Ectodermal cell (in vitro differentiated cells): ENCODE results near the gene C5orf46.

Experiments used
- H3K27ac ChIP-seq: 2 replicates; pipeline ENCODE4 v1.7.0; 2013; ENCODE audit warnings: mild to moderate bottlenecking, low read depth, low read length; ENCODE audit not compliant: insufficient read depth, poor library complexity, severe bottlenecking
- H3K27me3 ChIP-seq: 2 replicates; pipeline ENCODE4 v1.7.0; 2013; ENCODE audit warnings: mild to moderate bottlenecking, low read length; ENCODE audit not compliant: insufficient read depth, control insufficient read depth, poor library complexity, severe bottlenecking
- H3K36me3 ChIP-seq: one replicate; pipeline ENCODE4 v1.7.0; 2013; ENCODE audit warnings: low read length; ENCODE audit not compliant: control insufficient read depth, insufficient read depth
- H3K4me1 ChIP-seq: one replicate; pipeline ENCODE4 v1.7.0; 2013; ENCODE audit warnings: low read length; ENCODE audit not compliant: control insufficient read depth, insufficient read depth
- H3K4me3 ChIP-seq: 2 replicates; pipeline ENCODE4 v1.7.0; 2013; ENCODE audit warnings: low read depth, low read length, control low read depth; ENCODE audit not compliant: insufficient read depth
- H3K9me3 ChIP-seq: 2 replicates; pipeline ENCODE4 v1.7.0; 2013; ENCODE audit warnings: mild to moderate bottlenecking, low read length, moderate library complexity; ENCODE audit not compliant: control insufficient read depth
- WGBS, 2 experiments: methylation state at CpG; one replicate each; pipeline ENCODE4 v1.1.7; 2013; ENCODE audit warnings: missing lambda C conversion rate in 2 of 2; 5-methylcytosine and 5-hydroxymethylcytosine counted together

Gene C5orf46

GRCh38 chr5:147849226-147849625, 57.1 kb downstream of the C5orf46 start:
- Histone ChIP-seq H3K9me3 (no peaks in the 10 kb centered on the region), H3K4me1 (no peaks in the 10 kb centered on the region), H3K36me3 (no peaks in the 10 kb centered on the region), H3K27ac (no peak overlapping the region), H3K4me3 (no peak overlapping the region), H3K27me3 (no peaks in the 10 kb centered on the region)
- WGBS, 2 experiments: 88 to 90% methylated on average over 2 of the region's 2 CpGs

- WGBS, 2 experiments: 94 to 95% methylated on average over 4 of the region's 4 CpGs
- H3K36me3 ChIP-seq: no peaks in the 10 kb centered on the region
- H3K9me3 ChIP-seq: no peaks in the 10 kb centered on the region
- no peaks in the 10 kb centered on the region for H3K27me3 ChIP-seq
- H3K4me3 ChIP-seq: no peak overlapping the region
- no peaks in the 10 kb centered on the region for H3K4me1 ChIP-seq
- no peak overlapping the region for H3K27ac ChIP-seq
Observed at GRCh38 chr5:147845618-147846017, 60.7 kb downstream of the C5orf46 start.

GRCh38 chr5:147844846-147845245, 61.5 kb downstream of the C5orf46 start:
- no peaks in the 10 kb centered on the region for H3K27me3 ChIP-seq
- H3K4me3 ChIP-seq: no peak overlapping the region
- no peaks in the 10 kb centered on the region for H3K36me3 ChIP-seq
- no peaks in the 10 kb centered on the region for H3K4me1 ChIP-seq
- H3K27ac ChIP-seq: no peak overlapping the region
- 93 to 97% methylated on average over 3 of the region's 3 CpGs for WGBS, 2 experiments
- H3K9me3 ChIP-seq: no peaks in the 10 kb centered on the region

GRCh38 chr5:147842869-147843268, 63.5 kb downstream of the C5orf46 start:
- Histone ChIP-seq H3K27me3 (no peaks in the 10 kb centered on the region), H3K36me3 (no peaks in the 10 kb centered on the region), H3K4me1 (no peaks in the 10 kb centered on the region), H3K4me3 (no peak overlapping the region), H3K9me3 (no peaks in the 10 kb centered on the region), H3K27ac (no peak overlapping the region)
- WGBS, 2 experiments: 85 to 86% methylated on average over 2 of the region's 2 CpGs
